ENCODE measurements around the gene ARPIN.
"Not testable (repeated sequence)": the region's sequence is repeated elsewhere in the genome, so short reads cannot be mapped to it uniquely, and the experiment has no call there.

Gene ARPIN

DNA sequence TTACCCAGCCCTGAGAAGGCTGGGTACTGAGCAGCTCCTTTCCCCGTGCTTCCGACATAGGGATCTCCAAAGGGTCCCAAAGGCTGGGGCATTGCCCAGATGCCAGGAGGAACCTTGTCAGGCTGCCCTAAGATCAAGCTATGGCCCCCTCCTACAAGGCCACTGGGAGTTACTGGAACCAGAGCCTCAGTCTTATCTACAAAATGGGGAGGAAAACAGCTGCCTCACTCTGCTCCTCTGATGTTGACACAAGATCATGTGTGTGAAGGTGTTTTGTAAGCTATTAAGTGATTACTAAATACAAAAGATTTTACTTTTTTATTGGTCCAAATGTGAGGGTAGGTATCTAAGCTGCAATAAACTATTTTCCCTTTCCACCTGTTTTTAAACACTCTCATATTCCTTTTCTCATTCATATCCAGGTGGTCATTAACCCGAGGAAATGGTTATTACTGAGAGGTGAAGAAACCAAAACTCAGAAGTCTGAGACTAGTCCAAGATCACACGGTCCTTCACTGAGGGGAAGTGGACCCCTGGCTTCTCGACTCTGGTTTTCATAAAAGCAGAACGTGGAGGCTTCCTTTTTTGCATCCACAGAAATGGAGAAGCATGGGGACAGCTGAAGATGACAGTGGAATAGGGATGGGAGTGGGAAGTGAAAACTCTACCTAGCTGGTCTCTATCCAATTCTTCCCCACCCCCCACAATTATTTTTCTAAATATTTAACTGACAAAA lies 1.7 kb downstream of the ARPIN start:
- no peak for DNase-seq (ENCODE audit: low read depth in 2 of 3, low spot score in 1 of 3)

DNA sequence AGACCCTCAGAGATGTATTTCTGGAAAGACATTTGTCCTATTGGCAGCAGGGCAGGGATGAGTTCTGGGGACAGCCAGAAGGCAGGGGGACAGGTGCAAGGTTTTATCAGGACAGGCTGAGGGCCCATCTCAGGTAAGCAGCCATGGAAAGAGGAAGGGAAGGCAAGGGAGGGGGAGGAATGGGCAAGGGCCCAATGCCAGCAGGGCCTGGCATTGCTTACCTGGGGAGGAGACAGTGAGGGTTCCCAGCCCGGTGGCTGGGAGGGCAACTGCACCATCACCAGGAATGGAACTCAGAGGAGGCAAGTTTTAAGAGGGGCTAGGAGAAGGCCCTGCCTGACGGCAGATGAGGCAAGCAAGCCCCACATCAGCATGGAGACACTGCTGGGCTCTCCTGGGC lies 3.1 kb downstream of the ARPIN start:
- DNase-seq (ENCODE audit: low read depth in 2 of 3, low spot score in 1 of 3), result no peak

DNA sequence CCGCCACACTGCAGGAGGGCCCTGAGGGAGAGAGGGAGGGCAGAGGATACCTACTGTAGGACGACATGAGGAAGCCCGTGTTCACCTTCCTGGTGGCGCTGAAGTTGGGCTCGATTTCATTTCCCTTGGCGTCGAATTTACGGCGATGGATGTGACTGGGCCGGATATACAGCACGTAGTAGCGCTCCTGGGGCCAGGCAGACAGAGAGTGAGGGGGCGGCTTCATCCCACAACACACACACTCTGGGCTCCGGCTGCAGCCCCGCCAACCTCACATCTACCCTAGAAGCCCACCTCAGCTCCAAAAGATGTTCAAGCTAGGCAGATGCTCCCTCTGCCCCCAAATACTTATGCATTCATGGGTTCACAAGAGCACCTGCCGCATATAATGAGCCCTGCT lies 4.5 kb downstream of the ARPIN start:
- DNase-seq (ENCODE audit: low read depth in 2 of 3, low spot score in 1 of 3), result no peak

DNA sequence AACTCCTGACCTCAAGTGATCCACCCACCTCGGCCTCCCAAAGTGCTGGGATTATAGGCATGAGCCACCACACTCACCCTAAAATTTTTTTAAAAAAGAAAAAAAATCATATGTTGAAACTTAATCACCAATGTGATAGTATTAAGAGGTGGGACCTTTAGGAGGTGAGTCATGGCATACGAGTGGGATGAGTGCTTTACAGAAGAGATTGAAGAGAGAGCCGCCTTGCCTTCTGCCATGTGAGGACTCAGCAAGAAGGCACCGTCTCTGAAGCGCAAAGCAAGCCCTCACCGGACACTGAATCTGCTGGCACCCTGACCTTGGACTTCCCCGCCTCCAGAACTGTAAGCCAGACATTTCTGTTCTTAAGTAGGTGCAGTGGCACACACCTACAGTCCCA lies 5.5 kb downstream of the ARPIN start:
- DNase-seq (ENCODE audit: low read depth in 2 of 3, low spot score in 1 of 3), result no peak

DNA sequence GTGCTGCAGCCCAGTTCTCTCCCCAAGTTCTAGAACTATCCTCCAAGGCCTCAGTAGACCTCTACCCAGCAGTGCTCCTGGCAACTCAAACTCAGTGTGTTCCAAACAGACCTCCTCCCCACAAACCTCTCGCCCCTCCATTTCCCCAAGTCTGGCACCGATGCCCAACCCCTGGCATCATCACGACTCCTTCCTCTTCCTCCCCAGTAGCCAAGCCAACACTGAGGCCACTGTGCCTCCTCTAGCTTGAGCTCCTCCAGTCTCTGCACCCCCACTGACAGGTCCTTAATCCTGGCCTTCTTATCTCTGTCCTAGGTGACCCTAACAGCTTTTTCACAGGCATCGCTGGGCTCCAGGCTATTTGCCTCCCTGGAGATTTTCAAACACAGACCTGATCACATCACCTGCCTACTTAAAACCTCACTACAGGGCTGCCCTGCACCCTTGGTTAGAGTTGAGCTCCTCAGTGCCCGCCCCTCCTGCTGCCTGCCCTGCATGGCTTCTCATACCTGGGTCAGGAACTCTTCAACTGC lies 6.8 kb downstream of the ARPIN start:
- no peak for DNase-seq (ENCODE audit: low read depth in 2 of 3, low spot score in 1 of 3)

DNA sequence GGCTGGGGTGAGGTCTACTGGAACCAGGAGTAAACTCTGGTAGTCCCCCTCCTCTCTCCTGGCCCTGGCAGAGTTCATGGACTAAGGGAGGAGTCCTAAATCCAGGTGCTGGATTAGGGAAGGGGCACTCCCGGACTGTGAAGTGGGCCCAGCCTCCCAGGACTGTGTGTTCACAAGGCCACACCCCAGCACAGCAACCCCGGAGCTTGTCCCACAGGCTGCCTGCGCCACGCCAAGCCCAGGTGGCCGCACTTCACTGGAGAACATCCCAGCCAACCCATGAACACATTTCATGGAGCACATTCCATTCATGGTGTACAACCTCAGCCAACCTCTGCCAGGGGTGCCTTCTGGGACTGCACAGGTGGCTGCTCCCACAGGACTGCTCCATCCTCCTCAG lies 8.2 kb downstream of the ARPIN start:
- DNase-seq (ENCODE audit: low read depth in 2 of 3, low spot score in 1 of 3), result no peak

DNA sequence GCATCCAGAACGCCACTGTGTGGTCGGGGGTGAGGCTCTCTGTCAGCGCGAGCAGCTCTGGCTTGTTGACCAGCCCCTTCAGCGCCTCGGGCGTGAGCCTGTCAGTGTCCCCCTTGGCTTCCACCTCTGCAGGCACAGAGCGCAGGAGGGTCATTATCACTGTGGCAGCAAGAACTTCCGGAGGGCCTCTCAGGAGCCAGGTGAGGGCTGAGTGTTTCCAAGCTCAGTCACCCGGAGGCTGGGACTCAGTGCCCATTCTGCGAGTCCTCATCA lies 9.0 kb downstream of the ARPIN start:
- no peak for DNase-seq (ENCODE audit: low read depth in 2 of 3, low spot score in 1 of 3)

DNA sequence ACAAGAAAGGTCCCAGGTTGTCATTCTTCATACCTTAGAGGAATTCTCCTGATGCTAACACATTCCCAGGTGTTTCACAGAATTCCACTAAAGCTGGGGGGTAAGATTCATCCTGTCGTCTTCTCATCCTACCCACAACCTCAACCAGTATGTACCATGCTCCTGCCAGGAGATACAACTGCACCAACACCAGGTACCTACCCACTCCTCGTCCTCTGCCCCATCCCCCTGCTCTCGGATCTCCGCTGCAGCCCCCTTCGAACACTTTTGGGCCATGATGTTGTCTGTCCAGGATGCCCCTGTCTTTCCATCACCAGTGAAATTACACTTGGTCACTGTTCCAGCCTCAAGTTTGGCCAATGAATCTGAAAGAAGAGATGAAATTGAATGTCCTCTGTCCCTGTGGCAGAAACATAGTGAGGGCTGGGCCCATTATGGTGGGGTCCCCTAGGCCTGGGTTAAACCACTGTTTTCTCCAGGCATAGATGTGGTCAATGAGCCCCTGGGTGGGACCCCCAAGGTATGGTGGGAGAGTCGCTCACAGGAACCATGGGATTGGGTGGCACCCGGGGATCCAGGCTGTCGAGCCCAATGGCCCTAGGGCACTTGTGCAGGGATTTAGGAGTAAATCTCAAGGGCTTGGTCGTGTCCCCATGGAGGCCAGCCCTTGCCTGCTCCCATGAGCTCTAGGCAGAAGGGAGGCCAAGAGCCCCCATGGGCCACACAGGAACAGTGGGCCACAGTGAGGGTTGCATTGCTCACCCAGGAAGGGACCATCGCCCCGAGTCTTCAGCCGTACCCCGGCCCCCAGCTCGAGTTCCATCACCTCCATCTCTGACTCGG lies 9.5 kb downstream of the ARPIN start:
- no peak for DNase-seq (ENCODE audit: low read depth in 2 of 3, low spot score in 1 of 3)

DNA sequence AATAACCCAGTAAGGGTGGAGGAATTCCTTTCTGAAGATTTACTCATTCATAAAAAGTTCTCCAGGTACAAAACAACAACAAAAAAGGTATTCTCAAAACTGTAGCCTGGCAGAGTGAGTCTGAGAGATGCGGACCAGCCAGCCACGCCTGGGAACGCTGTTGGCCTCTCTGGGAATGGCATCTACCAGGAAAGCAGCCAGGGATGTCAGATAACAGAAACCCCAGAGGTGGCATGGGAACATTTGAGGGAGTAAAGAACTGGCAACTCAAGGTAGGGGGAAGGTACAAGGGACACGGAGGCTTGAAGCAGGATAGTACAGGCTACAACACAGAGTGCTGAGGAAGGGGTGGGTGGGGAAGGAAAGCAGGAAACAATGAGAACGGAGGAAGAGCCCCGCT lies 11.9 kb downstream of the ARPIN start:
- no peak for DNase-seq (ENCODE audit: low read depth in 2 of 3, low spot score in 1 of 3)

DNA sequence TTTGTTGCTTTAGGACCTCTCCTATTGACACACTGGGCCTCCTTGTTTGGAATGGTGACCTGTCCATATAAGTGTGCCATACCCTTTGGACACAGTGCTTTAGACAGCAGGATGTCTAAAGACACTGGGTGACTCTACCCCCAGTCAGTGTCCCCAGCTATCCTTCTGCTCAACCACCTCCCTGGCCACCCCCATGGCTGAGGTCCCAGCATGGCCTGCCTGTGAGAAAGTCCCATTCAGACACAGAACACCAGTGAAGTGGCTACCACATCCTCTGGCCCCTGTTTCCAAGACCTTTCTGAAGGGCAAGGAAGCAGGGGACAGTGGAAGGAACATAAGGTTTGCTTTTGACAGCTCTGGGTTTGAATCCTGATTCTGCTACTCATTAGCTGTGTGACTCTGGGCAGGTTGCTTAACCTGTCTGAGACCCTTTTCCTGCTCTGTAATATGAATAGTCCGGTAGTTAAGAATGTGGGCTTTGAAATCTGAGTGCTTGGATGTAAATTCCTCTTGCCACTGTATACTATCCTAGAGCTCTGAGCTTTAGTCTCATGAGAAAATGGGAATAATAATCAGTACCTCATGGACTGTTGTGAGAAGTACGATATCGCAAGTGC lies 12.7 kb downstream of the ARPIN start:
- no peak for DNase-seq (ENCODE audit: low read depth in 2 of 3, low spot score in 1 of 3)

DNA sequence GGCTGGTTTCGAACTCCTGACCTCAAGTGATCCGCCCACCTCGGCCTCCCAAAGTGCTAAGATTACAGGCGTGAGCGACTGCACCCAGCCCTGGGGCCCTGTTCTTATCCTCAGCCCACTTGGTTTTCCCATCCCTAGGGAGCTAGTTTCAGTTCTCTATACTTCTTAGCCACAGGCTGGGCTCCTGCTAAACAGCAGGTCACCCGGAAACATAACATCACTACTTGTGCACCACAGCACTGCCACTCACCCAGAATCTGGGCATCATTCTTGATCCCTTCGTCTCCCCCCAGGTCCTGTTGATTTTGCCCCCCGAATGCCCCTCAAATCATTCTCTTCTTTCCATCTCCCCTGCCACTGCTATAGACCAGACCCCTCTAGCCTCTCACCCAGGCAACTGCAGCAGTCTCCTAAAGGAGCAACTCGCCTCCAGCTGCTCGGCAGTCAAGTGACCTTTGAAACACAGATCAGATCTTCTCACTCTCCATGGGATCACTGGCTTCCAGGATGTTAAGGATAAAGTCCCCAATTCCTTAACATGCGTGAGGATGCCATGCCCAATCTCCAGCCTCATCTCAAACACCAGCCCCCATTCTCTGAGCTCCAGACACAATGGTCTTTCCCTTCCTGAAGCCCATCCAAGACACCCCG lies 13.3 kb downstream of the ARPIN start:
- no peak for DNase-seq (ENCODE audit: low read depth in 2 of 3, low spot score in 1 of 3)

DNA sequence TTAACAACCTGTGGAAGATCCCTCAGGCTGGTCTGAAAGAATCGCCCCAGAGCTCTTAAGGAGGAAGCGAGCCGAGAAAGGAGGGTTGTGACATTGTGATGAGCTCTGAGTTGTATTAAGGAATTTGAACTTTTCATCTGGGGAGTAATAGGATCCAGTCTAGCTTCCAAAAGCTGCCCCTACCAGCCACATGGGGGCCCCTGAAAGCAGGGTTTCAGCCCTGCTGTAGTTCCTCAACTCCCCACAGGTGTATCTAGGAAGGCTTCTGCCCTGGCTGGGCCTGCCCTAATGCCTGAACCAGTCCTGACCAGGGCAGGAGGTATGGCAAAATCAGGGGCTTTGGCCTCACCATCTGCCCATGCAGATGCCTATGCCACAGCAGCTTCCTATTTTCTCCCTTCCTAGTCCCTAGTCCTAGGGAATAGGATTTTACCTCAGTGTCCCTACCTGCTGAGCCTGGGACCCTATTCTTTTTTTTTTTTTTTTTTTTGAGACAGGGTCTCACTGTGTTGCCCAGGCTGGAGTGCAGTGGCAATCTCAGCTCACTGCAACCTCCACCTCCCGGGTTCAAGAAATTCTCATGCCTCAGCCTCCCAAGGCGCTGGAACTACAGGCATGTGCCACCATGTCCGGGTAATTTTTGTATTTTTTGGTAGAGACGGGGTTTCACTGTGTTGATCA lies 14.0 kb downstream of the ARPIN start:
- peak in 1 of 3 donors; percentile 24 for DNase-seq (ENCODE audit: low read depth in 2 of 3, low spot score in 1 of 3)

DNA sequence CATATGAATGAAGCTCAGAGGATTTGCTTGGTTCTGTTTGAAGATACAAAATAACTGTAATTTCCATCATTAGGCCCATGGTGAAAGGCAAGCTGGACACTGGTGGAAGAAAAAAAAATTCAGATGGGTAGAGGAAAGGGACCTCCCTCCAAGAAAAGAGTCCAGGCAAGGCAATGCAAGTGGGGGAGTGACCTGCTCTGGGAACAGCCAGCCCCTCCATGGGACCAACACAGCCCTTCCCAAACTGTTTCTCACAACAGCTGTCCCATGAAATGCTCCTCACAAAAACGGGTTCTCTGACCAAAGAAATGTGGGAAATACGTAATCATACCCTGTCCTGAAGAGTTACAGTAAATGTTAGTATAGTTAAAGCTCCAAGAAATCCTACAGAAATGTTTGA lies 14.6 kb downstream of the ARPIN start:
- DNase-seq (ENCODE audit: low read depth in 2 of 3, low spot score in 1 of 3), result no peak

DNA sequence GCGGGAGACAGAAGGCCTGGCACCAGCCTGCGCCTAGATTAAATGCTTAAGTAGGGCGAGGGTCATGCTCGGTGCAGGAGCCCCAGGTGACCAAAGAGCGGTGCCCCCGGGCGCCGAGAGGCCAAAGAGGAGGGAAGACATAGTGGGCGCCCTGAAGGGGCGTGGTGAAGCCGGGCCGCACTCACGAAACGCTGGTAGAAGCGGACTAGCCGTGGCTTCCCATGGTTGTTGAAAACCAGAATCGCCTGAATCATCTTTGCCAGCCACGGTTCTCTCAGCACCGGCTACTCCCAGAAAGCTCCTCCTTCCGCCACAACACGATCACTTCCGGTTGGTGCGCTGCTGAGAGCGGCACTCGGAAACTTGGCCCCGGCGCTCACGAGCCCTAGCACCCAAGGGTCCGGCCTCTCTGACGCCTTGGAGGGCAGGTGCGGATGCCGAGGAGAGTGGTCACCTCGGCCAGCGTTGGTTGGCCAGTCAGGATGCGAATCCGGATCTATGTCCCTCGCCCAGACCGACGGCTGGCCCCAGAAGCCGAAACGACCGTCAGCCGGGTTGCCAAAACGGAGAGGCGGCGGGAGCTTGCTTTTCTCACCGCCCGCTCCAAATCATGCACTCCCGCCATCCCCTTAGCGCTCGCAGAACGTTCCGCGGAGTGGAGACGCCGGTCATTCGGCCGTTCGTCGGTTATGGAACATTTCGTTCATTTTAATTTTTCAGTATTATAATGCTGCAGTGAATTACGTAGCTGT lies 18.9 kb downstream of the ARPIN start, which contains the start of gene AP3S2:
Gene AP3S2 (minus strand): TSS at position 299 of the 752 bp plus-strand sequence. CDS start 45 bp downstream, at position 254.
- DNase-seq (ENCODE audit: low read depth in 2 of 3, low spot score in 1 of 3), result peak; percentile 87 to 90 (median 87)

DNA sequence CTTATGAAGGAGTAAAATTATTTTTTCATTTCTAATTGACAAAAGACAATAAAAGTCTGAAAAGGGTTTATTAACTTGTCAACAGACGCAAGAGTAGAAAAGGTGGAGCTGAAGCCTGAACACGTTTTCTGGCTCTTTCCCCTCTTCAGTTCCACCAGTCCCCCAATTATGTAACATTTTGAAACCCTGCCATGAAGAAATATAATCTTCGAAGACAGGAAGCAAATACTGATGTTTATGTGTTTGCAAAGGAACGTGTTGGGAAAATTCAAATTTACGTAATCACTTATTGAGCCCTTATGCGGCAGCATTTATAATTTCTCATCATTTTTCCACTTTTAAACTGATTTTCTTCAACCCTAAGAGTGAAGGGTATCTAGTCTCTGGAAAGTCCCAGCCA lies 19.7 kb downstream of the ARPIN start:
- DNase-seq (ENCODE audit: low read depth in 2 of 3, low spot score in 1 of 3), result no peak

DNA sequence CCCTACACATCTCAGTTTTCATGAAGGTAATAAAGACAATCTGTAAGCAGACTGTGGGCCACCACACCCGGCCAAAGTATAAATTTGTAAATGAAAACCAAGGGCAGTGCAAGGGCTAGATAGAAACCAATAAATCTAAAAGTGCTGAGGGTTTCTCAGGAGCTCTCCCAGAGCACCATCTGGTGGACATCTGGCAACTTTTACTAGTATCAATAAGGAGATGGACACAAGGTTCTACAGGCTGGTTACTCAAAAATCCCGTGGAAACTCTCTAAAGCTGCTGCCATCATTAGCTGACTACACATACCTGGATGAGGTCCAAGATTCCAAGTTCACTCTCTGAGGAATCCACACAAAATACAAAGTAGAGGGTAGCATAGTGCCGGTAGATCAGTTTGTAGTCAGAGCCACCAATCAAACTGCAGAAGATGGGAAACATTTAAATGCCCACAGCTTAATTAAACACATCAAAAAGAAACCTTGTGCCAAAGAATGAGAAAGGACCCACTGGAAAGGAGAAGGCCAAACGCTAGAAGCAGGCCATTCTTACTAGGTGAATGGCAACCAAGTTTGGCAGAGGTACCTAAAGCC lies 24.4 kb downstream of the ARPIN start:
- DNase-seq (ENCODE audit: low read depth in 2 of 3, low spot score in 1 of 3), result no peak

DNA sequence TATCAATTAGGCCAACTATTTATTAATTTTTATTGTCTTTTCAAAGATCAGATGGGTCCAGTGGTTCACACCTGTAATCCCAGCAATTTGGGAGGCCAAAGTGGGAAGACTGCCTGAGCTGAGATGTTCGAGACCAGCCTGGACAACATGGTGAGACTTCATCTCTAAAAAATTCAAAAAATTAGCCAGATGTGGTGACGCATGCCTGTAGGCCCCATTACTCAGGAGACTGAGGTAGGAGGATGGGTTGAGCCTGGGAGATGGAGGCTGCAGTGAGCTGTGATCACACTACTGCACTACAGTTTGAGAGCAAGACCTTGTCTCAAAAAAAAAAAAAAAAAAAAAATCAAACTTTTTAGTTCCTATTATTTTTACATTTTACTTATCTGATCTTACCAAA lies 27.1 kb downstream of the ARPIN start:
- DNase-seq (ENCODE audit: low read depth in 2 of 3, low spot score in 1 of 3), result no peak

DNA sequence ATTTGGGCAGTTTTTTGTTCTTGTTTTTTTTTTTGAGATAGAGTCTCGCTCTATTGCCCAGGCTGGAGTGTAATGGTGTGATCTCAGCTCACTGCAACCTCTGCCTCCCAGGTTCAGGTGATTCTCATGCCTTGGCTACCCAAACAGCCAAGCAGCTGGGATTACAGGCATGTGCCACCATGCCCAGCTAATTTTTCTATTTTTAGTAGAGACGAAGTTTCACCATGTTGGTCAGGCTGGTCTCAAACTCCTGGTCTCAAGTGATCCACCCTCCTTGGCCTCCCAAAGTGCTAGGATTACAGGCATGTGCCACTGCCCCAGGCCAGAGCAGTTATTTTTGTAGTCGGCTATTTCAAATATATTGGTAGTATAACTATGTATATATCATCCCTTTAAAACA lies 27.6 kb downstream of the ARPIN start:
- not testable (repeated sequence) for DNase-seq (ENCODE audit: low read depth in 2 of 3, low spot score in 1 of 3)

DNA sequence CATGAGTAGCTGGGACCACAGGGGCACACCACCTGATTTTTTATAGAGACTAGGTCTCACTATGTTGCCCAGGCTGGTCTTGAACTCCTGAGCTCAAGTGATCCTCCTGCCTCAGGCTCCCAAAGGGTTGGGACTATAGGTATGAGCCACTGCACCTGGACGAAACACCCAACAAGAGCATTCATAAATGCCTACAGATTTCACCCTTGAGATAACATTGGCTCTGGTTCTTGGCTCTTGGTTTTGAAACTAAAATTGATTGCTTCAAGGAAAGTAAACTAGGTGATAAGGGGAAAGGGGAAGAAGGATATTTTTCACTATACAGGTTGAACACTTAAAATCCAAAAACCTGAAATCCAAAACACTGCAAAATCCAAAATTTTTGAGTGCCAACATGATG lies 29.2 kb downstream of the ARPIN start:
- no peak for DNase-seq (ENCODE audit: low read depth in 2 of 3, low spot score in 1 of 3)

DNA sequence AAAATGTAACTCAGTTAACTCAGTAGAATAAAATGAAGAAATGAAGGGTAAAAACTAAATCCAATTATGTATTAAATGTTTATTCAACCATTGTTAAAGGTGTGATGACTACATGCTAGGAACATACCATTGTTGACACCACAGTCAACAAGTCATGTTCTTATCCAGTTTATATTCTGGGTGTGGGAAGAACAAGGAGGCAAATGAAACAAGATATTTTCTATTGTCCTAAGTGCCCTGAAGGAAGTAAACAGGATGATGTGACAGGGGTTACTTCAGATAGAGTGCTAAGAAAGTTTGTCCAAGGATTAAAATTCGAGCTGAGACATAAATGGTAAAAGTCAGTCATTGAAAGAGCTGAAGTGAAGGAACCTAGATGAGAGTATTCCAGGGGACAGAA lies 32.0 kb downstream of the ARPIN start:
- no peak for DNase-seq (ENCODE audit: low read depth in 2 of 3, low spot score in 1 of 3)
